Activated gamma-delta T cell treated with Interleukin-2 at 50 U/mL for 16 hours (primary cell): ENCODE measurements around the gene OR1L1.

ENCODE experiments used
- DNase-seq: peaks from one replicate; pipeline ENCODE4 v3.0.0-alpha.2; 2020

Gene OR1L1

GRCh38 chr9:122661416-122661815 lies at the start of gene OR1L1:
Gene OR1L1, plus strand, starts transcription at chr9:122661716. Its CDS starts 0 bp downstream, at chr9:122661716.
- no peak for DNase-seq

- DNase-seq = no peak
Observed at GRCh38 chr9:122614362-122614761, 47.2 kb upstream of the OR1L1 start, which contains the start of gene OR1Q1. Gene OR1Q1, plus strand, starts transcription at chr9:122614738. Its CDS starts 0 bp downstream, at chr9:122614738.

- no peak for DNase-seq
Observed at GRCh38 chr9:122619996-122620395, 41.5 kb upstream of the OR1L1 start.

- no peak for DNase-seq
Observed at GRCh38 chr9:122642226-122642625, 19.3 kb upstream of the OR1L1 start.

GRCh38 chr9:122656378-122656777 lies 5.1 kb upstream of the OR1L1 start:
- no peak for DNase-seq

- no peak for DNase-seq
Observed at GRCh38 chr9:122657527-122657926, 4.0 kb upstream of the OR1L1 start, which contains the start of gene OR1B1. Gene OR1B1, minus strand, starts transcription at chr9:122657627.

GRCh38 chr9:122672481-122672880 lies 11.0 kb downstream of the OR1L1 start:
- no peak for DNase-seq

- no peak for DNase-seq
Observed at GRCh38 chr9:122684851-122685250, 23.3 kb downstream of the OR1L1 start.

GRCh38 chr9:122695696-122696095 lies 34.2 kb downstream of the OR1L1 start:
- DNase-seq = no peak
